ENCODE data around the gene RAD1. TPM values are rescaled to one million over a fixed set of nuclear protein-coding genes. Genes with fewer than 3 reads are reported as not detected.

The RAD1 gene
- total RNA-seq, 4 donors from 2014 or later, result 9.5 to 33.0 (median 14.5) TPM

- Histone ChIP-seq H3K27me3 (no peaks in the 10 kb centered on the region), H3K9me3 (no peaks in the 10 kb centered on the region), H3K36me3 (no peaks in the 10 kb centered on the region), H3K4me3 (no peak overlapping the region), H3K27ac (no peak overlapping the region), H3K4me1 (no peaks in the 10 kb centered on the region)
- no peak for DNase-seq
- TF ChIP-seq, protein P1, sequence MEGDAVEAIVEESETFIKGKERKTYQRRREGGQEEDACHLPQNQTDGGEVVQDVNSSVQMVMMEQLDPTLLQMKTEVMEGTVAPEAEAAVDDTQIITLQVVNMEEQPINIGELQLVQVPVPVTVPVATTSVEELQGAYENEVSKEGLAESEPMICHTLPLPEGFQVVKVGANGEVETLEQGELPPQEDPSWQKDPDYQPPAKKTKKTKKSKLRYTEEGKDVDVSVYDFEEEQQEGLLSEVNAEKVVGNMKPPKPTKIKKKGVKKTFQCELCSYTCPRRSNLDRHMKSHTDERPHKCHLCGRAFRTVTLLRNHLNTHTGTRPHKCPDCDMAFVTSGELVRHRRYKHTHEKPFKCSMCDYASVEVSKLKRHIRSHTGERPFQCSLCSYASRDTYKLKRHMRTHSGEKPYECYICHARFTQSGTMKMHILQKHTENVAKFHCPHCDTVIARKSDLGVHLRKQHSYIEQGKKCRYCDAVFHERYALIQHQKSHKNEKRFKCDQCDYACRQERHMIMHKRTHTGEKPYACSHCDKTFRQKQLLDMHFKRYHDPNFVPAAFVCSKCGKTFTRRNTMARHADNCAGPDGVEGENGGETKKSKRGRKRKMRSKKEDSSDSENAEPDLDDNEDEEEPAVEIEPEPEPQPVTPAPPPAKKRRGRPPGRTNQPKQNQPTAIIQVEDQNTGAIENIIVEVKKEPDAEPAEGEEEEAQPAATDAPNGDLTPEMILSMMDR (IDR thresholded peaks at IDR 0.05), result no peak
- TF ChIP-seq POLR2A (IDR thresholded peaks at IDR 0.05), result no peak
Observed at GRCh38 chr5:34891981-34892380, 23.3 kb downstream of the RAD1 start.

DNA sequence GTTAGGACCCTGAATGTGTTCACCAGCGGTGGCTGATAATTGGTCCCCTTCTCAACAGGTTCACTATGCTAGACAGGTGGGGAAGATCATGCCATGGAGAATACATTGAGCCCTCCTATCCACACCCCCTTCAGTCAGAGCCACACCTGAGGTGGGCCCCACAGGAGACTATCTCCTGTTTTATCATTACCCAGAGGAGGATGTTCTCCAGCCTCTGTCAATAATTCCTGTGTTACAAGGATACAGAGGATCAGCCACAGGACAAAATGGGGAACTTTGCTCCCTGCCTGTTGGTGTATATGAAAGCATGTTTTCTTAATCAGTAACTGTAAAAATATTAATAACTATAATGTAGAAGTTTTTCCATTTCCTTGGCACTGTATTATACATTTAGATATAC is 25.9 kb downstream of the RAD1 start:
- Histone ChIP-seq H3K27me3 (no peaks in the 10 kb centered on the region), H3K9me3 (no peaks in the 10 kb centered on the region), H3K27ac (no peak overlapping the region), H3K36me3 (no peaks in the 10 kb centered on the region), H3K4me1 (no peaks in the 10 kb centered on the region), H3K4me3 (no peak overlapping the region)
- no peak for DNase-seq
- TF ChIP-seq POLR2A (IDR thresholded peaks at IDR 0.05), result no peak
- TF ChIP-seq, protein P1 (IDR thresholded peaks at IDR 0.05), result no peak

GRCh38 chr5:34886392-34887119 is 28.7 kb downstream of the RAD1 start:
- no peaks in the 10 kb centered on the region for H3K27me3 ChIP-seq
- no peaks in the 10 kb centered on the region for H3K36me3 ChIP-seq
- no peak overlapping the region for H3K4me3 ChIP-seq
- no peak for DNase-seq
- H3K9me3 ChIP-seq, result no peaks in the 10 kb centered on the region
- H3K4me1 ChIP-seq, result no peaks in the 10 kb centered on the region
- TF ChIP-seq, protein P1 (IDR thresholded peaks at IDR 0.05), result no peak
- no peak for TF ChIP-seq POLR2A (IDR thresholded peaks at IDR 0.05)
- no peak overlapping the region for H3K27ac ChIP-seq

DNA sequence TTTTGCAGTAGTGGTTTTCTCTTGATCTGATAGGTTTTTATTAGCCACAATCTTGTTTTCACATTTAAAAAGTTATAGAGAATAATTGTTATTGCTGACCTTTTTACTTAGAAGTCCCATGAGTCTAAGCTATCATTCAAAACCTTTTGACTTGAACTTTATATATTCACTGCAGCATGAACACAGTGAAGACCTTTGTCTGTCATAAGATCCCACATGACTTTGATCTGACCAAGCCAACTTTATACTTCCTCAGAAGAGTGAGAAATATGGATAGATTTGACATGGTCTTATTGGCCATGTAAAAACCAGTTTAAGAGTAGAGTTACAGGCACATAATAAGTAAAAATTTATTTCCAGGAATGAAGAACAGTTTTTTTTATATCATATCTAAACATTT is 34.1 kb downstream of the RAD1 start:
- H3K9me3 ChIP-seq, result no peaks in the 10 kb centered on the region
- DNase-seq, result no peak
- TF ChIP-seq, protein P1 (IDR thresholded peaks at IDR 0.05), result no peak
- TF ChIP-seq POLR2A (IDR thresholded peaks at IDR 0.05), result no peak

GRCh38 chr5:34876275-34876674 is 39.0 kb downstream of the RAD1 start:
- no peaks in the 10 kb centered on the region for H3K36me3 ChIP-seq
- no peaks in the 10 kb centered on the region for H3K9me3 ChIP-seq
- no peak overlapping the region for H3K27ac ChIP-seq
- H3K4me3 ChIP-seq, result no peak overlapping the region
- TF ChIP-seq POLR2A (IDR thresholded peaks at IDR 0.05), result no peak
- TF ChIP-seq, protein P1 (IDR thresholded peaks at IDR 0.05), result no peak
- no peaks in the 10 kb centered on the region for H3K27me3 ChIP-seq
- no peaks in the 10 kb centered on the region for H3K4me1 ChIP-seq
- no peak for DNase-seq

More for the DNA sequence above, 34.1 kb downstream of the RAD1 start:
- no peaks in the 10 kb centered on the region for H3K4me1 ChIP-seq
- no peak overlapping the region for H3K4me3 ChIP-seq
- no peaks in the 10 kb centered on the region for H3K27me3 ChIP-seq
- H3K36me3 ChIP-seq, result no peaks in the 10 kb centered on the region
- no peak overlapping the region for H3K27ac ChIP-seq
